Naive thymus-derived CD8-positive, alpha-beta T cell (primary cell): ENCODE measurements around the gene TMEM273. TPM values are rescaled to one million over a fixed set of nuclear protein-coding genes. Genes with fewer than 3 reads are reported as not detected.

Source experiments
- ATAC-seq, 2 donors: fragments of 150-1000 bp; cut with Tn5 transposase in 1 of 2; sonication (Bioruptor Pico), chemical (Tn5 transposase) in 1 of 2; 1 replicate in 1 of 2; 2 replicates in 1 of 2; pipeline ENCODE4 v1.10.0; 2021; ENCODE audit warnings: mild to moderate bottlenecking in 2 of 2, moderate library complexity in 2 of 2
- POLR2A ChIA-PET: fragments of 350-600 bp; sonication (Branson Sonifier 250); formaldehyde crosslinking; loops from one replicate; lab custom pipeline; 2021; ENCODE audit warnings: antibody characterized with exemption; lab: Charles Lee
- DNase-seq, 10 donors: peaks; one replicate each; pipeline versions ENCODE4 v3.0.0 to v3.0.0-alpha.2; 2020 to 2022
- H3K27ac Mint-ChIP-seq, 10 donors: one replicate each; pipeline ENCODE4 v1.8.0; 2020 to 2022; ENCODE audit warnings: mild to moderate bottlenecking in 10 of 10, mixed read lengths in 10 of 10, moderate library complexity in 4 of 10, inconsistent platforms in 1 of 10
- H3K27me3 Mint-ChIP-seq, 5 donors: one replicate each; pipeline ENCODE4 v1.8.0; 2021 to 2022; ENCODE audit warnings: mixed read lengths in 5 of 5
- H3K36me3 Mint-ChIP-seq, 3 donors: one replicate each; pipeline ENCODE4 v1.8.0; 2020 to 2022; ENCODE audit warnings: mixed read lengths in 3 of 3, mild to moderate bottlenecking in 2 of 3, inconsistent platforms in 1 of 3
- H3K4me1 Mint-ChIP-seq, 4 donors: one replicate each; pipeline ENCODE4 v1.8.0; 2021 to 2022; ENCODE audit warnings: mixed read lengths in 4 of 4
- H3K4me3 Mint-ChIP-seq, 10 donors: one replicate each; pipeline ENCODE4 v1.8.0; 2020 to 2022; ENCODE audit warnings: mild to moderate bottlenecking in 10 of 10, mixed read lengths in 10 of 10, moderate library complexity in 6 of 10, inconsistent platforms in 1 of 10
- H3K9me3 Mint-ChIP-seq, 9 donors: one replicate each; pipeline ENCODE4 v1.8.0; 2020 to 2022; ENCODE audit warnings: mixed read lengths in 9 of 9, mild to moderate bottlenecking in 3 of 9, inconsistent platforms in 1 of 9, moderate library complexity in 1 of 9
- polyA plus RNA-seq, 3 donors: library from polyadenylated mRNA; unstranded; fragments of 300-500 nt; fragmentation: Illumina TruSeq; gene quantifications; one replicate each; pipeline ENCODE4 v1.2.3, GENCODE V29; 2021
- total RNA-seq, 8 experiments: library from RNA in 2 of 8; stranded (reverse) in 2 of 8; gene quantifications; one replicate each; pipeline ENCODE4 v1.2.3 and lab custom pipeline; 2021 to 2026

The TMEM273 gene
- total and polyA plus RNA-seq, 5 experiments from 2014 or later, result 0.23 to 3.5 (median 0.83) TPM; not detected in 2

DNA sequence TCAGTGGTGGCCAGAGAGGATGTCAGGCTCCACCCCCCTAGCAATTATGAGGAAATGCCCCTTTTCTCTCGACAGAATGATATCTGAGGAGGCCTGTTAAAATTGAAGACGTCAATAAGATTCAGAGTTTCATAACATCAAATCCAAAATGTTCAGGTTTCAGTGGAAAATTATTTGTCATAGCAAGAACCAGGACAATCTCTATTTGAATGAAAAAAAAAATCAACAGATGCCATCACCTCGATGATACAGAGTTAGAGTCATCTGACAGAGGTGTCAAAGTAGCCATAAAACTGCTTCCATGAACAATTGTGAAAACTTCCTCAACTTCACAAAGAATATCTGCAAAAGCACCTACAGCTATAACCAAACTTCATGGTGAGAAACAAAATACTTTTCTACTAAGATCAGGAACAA lies 7.7 kb downstream of the TMEM273 start:
- Mint-ChIP-seq H3K4me1 (peaks cover 2 to 59% (median 9%) of the 10 kb centered on the region in 4 donors), H3K4me3 (peak overlapping the region in 1 of 10 donors; percentile 9), H3K36me3 (no peaks in the 10 kb centered on the region), H3K27me3 (peaks cover 0 to 8% (median 0%) of the 10 kb centered on the region in 5 donors), H3K9me3 (peaks cover 0 to 2% (median 0%) of the 10 kb centered on the region in 9 donors), H3K27ac (peak overlapping the region in 1 of 10 donors; percentile 11)
- no peak for ATAC-seq
- POLR2A ChIA-PET, result no interaction called here
- no peak for DNase-seq

DNA sequence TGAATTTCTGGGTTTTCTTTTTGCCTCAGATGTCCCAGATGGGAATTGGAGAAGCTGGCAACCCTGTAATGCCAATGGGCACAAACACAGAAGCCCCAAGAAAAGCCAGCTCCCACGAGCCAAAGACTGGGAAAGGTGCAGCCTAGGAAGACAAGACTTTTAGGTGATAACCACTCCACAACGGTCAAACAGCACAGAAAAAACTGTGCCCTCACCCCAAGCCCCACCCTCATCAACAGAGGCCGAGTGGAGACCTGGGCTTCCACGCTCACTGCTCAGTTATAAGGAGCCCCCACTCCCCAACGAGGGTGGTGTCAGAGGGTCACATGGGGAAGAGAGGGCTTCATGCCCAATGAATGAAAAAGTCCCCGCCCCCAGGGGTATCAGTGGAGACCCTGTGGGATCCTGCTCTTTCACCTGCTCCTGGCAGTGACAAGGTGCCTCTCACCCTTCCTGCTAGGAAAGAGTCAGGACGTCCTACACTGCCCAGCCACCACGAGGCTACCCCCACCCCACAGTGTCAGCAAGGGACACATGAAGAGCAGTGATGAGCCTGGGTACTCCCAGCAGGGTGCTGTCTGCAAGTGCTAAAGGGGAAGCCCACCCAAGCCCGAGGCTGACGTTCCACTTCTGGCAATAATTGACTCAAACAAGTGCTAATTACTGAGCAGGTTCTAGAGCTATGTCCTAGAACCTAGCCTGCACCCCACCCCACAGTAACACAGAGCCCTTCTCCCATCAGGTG lies 8.3 kb downstream of the TMEM273 start:
- Mint-ChIP-seq H3K36me3 (no peaks in the 10 kb centered on the region), H3K4me3 (peak overlapping the region in 1 of 10 donors; percentile 5), H3K27me3 (peaks cover 0 to 10% (median 4%) of the 10 kb centered on the region in 5 donors), H3K27ac (peak overlapping the region in 1 of 10 donors; percentile 11), H3K4me1 (peaks cover 2 to 58% (median 9%) of the 10 kb centered on the region in 4 donors), H3K9me3 (peaks cover 0 to 2% (median 0%) of the 10 kb centered on the region in 9 donors)
- POLR2A ChIA-PET, result no interaction called here
- ATAC-seq, result no peak
- no peak for DNase-seq

DNA sequence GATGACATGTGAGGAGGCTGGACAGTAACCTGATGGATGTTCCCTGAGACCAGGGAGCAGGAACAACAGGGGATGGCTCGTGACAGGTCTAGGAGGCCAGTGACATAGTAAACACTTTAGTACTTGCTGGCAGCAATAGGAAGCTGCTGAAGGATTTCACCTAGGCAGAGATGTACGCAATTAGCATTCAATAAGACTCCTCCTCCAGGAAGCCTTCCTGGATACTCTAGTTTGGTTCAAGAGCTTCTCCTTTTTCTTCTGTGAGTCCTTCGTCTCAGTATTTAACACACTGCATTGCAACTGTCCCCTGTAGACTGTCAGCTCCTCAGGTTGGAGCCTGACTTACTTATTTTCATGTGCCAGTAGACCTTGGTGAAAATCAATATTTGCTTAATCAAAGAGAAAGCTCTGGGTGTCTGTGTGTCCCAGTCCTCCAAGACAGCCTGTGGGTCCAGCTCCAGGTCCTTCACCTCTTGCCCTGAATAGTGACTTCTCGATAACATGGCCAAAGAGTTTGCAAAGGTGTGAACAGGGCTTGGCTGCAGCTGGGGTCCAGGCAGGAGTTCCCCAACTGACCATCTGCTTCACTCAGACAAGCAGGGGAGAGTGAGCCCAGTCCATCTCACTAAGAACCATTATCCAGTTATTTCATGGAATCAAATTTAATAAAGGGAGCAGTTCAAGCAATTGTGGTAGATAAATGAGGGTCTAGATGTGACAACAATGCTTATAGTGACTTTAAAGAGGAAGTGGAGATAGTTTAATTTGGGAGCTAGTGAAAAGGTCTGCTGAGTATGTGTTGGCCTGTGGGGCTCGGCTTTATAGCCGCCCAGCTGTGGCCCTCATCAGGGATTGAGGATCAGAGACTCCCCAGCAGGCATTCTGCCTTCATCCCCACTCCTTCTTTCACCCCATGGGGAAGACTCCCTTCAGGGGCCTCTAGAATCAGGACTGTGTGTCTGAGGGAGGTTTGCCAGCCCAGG lies 9.4 kb downstream of the TMEM273 start:
- Mint-ChIP-seq H3K27ac (peak overlapping the region in 2 of 10 donors; percentile 5 to 86), H3K4me3 (peak overlapping the region in 1 of 10 donors; percentile 12), H3K9me3 (peaks cover 0 to 2% (median 0%) of the 10 kb centered on the region in 9 donors), H3K4me1 (peaks cover 0 to 57% (median 5%) of the 10 kb centered on the region in 4 donors), H3K27me3 (peaks cover 0 to 13% (median 7%) of the 10 kb centered on the region in 5 donors), H3K36me3 (no peaks in the 10 kb centered on the region)
- DNase-seq (no peak), ATAC-seq (no peak)
- POLR2A ChIA-PET, result no interaction called here

DNA sequence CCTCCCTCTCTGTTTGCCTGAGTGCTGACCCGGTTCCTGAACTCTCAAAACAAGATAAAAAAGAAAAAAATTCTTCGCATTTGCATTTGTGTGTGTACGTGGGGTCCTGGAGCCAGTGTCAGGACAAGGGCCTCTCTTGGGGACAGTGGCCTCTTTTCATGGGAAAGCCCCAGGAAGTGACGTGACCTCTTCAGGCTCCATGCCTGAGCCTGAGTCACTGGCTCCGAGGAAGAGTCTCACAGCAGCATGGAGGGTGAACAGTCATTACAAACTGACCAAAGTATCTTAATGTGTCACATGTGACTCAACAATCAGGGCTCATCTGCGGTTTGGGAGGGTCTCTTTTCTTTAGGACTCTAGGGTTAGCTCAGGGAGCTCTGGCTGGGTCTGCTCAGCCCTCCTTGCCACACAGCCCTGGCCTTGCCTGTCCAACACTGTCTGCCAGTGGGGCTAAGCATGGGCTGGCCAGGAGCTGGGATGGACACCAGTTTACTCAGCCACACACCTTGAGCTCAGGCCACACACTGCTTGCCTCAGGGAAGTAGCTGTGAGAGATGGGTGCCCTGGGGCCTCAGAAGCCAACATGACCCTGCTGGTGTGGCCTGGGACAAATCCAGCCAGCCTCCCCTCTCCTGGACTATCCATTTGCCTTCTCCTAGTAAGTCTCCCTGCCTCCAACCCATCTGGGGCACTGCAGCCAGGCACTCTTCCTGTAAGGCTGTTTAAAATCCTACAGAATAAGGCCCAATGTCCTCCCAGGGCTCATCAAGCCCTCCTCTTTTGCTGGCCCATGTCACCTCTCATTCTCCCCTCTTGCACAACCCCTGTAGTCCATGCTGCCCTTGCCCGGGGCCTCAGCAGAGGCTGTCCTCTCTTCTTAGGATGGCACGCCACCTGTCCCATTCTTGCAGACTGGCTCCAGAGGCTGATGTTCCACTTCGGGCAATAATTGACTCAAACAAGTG lies 10.5 kb downstream of the TMEM273 start:
- Mint-ChIP-seq H3K9me3 (peaks cover 0 to 2% (median 0%) of the 10 kb centered on the region in 9 donors), H3K4me3 (peak overlapping the region in 2 of 10 donors; percentile 60 to 67), H3K4me1 (peaks cover 0 to 56% (median under 1%) of the 10 kb centered on the region in 4 donors), H3K27ac (peak overlapping the region in 2 of 10 donors; percentile 23 to 86), H3K36me3 (no peaks in the 10 kb centered on the region), H3K27me3 (peaks cover 0 to 13% (median 11%) of the 10 kb centered on the region in 5 donors)
- DNase-seq (no peak), ATAC-seq (no peak)
- POLR2A ChIA-PET, result no interaction called here

DNA sequence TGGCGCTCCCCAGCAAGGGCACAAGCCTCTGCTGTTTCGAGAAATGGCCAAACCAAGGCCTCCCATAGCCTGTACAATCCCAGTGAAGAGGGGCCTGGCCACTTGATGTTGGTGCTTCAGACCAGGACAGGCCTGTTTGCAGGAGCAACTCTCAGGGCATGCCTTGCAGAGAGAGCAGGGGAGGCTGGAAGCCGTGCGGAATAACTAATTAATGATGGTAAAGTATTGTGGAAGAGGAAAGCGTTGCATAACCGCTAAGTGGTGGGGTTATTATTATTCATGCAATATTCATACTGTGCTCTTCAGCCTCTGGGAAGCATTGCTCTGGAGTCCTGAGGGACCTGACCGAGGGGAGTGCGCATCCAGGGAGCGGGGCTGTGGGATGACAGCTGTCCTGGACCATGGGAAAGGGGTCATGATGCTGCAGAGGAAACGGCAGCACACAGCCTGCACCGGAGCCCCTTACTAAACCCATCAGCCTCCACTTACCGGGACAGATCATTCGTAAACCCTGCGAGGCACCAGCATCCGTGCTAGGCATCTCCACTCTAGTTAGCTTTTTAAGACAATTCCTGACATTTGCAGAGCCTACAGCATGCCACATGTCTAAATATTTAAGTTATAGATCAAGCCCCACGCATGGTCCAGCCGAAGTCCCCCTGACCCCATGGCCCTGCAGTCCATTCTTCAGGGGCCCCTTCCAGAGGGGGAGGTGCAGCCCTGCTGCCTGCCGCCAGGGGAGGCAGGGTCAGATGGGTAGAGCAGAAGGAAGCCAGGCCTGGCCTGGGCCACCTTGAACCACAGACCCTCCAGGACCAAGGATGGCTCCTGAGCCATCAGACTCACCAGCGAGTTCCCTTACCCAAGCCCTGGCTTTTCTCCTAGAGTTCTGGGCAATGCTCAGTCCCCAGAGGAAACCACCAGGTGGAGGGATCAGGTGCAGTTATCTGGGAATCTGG lies 11.6 kb downstream of the TMEM273 start:
- no peak for ATAC-seq
- POLR2A ChIA-PET, result no interaction called here
- Mint-ChIP-seq H3K9me3 (peaks cover 0 to 2% (median 0%) of the 10 kb centered on the region in 9 donors), H3K4me1 (peaks cover 0 to 53% (median under 1%) of the 10 kb centered on the region in 4 donors), H3K4me3 (no peak overlapping the region), H3K36me3 (no peaks in the 10 kb centered on the region), H3K27me3 (peaks cover 0 to 12% (median 10%) of the 10 kb centered on the region in 5 donors), H3K27ac (peak overlapping the region in 2 of 10 donors; percentile 33 to 86)
- no peak for DNase-seq

DNA sequence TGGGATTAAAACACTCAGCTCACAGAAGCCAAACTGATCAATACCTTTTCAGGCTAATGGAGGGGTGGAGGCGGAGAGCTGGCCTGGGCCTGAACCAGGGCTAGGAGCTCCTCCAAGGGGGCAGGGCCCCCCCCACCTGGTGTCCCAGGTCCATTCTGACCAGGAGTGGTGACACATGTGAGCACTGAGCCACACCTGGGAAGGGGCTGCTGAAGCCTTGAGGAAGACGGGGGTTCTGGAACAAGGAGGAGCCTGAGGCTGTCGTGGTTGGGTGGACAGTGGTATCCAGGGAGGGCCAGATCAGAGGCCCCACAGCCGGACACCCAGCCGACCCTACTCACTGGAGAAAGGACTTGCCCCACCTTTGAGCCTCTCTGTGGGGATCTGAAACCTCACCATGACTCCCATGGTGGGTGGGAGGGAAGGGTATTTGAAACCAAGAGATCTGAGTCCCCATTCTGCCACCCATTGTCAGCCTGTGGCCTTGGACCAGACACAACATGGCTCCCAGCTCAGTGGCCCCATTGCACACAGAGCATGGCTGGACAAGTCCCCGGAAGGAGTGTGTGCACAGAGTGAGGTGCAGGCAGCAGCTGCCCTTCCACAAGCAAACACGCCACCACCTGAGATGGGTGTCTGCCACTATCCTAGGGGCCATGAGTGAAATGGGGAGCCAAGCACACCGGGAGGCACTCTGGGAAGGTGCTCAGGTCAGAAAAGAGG lies 12.4 kb downstream of the TMEM273 start:
- ATAC-seq, result no peak
- POLR2A ChIA-PET, result no interaction called here
- no peaks in the 10 kb centered on the region for H3K36me3 Mint-ChIP-seq
- H3K4me3 Mint-ChIP-seq, result no peak overlapping the region
- peaks cover 0 to 2% (median 0%) of the 10 kb centered on the region in 9 donors for H3K9me3 Mint-ChIP-seq
- peaks cover 0 to 49% (median under 1%) of the 10 kb centered on the region in 4 donors for H3K4me1 Mint-ChIP-seq
- H3K27me3 Mint-ChIP-seq, result peaks cover 0 to 12% (median 10%) of the 10 kb centered on the region in 5 donors
- no peak for DNase-seq
- H3K27ac Mint-ChIP-seq, result no peak overlapping the region

DNA sequence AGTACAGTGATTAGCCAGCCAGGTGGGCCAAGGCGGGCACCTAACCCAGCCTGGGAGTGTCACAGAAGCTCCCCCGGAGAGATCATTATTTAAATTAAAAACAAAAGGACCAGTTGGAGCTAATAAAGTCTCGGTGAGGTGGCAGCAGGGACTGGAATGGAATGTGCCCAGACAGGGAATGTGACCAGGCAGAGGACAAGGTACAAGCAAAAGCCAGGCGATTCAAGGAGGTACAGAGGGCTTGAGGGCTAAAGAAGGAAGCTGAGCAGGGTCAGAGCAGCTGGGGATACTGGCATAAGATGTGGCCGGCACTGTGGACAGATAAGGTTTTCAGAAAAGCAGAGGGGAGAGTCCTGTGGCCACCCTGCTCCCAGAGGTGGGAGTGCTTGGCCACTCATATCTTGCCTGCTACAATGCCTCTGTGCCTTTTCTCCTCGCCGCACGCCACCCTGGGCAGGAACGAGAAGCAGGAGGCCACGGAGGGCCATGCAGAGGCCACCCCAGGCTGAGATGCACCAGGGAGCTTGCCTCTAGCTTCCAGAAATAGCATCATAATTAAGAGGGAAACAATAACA lies 13.2 kb downstream of the TMEM273 start:
- ATAC-seq (no peak), DNase-seq (no peak)
- Mint-ChIP-seq H3K27ac (no peak overlapping the region), H3K4me1 (peaks cover 0 to 41% (median 0%) of the 10 kb centered on the region in 4 donors), H3K36me3 (no peaks in the 10 kb centered on the region), H3K27me3 (peaks cover 0 to 12% (median 10%) of the 10 kb centered on the region in 5 donors), H3K9me3 (peaks cover 0 to 2% (median 0%) of the 10 kb centered on the region in 9 donors), H3K4me3 (no peak overlapping the region)
- POLR2A ChIA-PET, result no interaction called here

DNA sequence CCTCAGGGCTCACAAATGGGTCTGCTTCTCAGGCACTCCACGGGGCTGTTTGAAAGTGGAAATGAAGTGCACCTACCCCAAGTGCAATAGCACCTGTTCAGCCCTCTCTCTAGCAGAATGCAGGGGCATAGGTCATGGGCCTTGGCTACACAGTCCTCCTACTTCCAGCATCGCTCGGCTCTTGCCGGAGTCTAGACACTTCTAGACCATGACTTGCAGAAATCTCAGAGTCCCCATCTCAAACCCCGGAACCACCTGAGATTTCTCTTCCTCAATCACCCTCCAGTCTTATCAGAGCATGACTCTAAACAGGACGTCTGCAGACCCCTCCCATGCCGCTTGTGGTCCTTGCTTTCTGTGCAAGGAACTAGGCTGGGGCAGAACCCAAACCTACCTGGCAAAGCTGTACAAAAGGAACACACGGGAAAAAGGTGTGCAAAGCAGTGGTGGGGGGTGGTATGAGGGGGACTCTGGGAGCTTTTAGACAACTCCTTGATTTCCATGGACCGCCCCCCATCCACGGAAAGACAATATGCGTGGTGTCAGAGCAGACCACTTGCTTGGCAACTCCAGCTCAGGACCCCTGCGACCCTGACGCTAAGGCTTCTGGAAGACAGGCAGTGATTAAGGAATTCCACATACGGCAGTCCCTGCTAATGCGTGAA lies 13.8 kb downstream of the TMEM273 start:
- DNase-seq (no peak), ATAC-seq (no peak)
- H3K27ac Mint-ChIP-seq, result no peak overlapping the region
- peaks cover 0 to 12% (median 10%) of the 10 kb centered on the region in 5 donors for H3K27me3 Mint-ChIP-seq
- H3K9me3 Mint-ChIP-seq, result peaks cover 0 to 2% (median 0%) of the 10 kb centered on the region in 9 donors
- POLR2A ChIA-PET, result no interaction called here
- H3K4me1 Mint-ChIP-seq, result peaks cover 0 to 40% (median 0%) of the 10 kb centered on the region in 4 donors
- no peak overlapping the region for H3K4me3 Mint-ChIP-seq
- H3K36me3 Mint-ChIP-seq, result no peaks in the 10 kb centered on the region

DNA sequence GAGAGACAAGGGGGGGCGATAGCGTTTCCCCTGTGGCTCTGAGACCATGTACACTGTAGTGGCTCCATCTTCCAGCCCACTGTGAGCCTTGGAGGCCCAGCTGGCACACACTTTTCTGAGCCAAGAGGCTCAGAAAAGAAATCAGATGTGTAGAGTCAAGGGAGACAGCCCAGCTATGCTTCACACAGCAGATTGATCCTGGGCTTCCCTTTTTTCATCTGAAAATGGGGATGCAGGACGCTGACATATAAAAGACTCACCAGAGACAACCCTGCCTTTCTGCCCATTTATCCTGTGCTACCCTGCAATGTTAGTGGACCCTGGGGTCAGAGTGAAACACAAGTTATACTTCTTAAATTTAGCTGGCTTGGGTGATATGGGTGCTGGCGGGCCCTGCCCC lies 14.3 kb downstream of the TMEM273 start:
- Mint-ChIP-seq H3K4me3 (no peak overlapping the region), H3K4me1 (peaks cover 0 to 37% (median 0%) of the 10 kb centered on the region in 4 donors), H3K27me3 (peaks cover 0 to 12% (median 10%) of the 10 kb centered on the region in 5 donors), H3K27ac (peak overlapping the region in 1 of 10 donors; percentile 5), H3K36me3 (no peaks in the 10 kb centered on the region), H3K9me3 (peaks cover 0 to 2% (median 0%) of the 10 kb centered on the region in 9 donors)
- DNase-seq (no peak), ATAC-seq (no peak)
- POLR2A ChIA-PET, result no interaction called here
